SJCRH30 (cell line): ENCODE measurements around the gene QPCT. TPM values are rescaled to one million over a fixed set of nuclear protein-coding genes. Genes with fewer than 3 reads are reported as not detected.
A peak's percentile ranks its signal among the peaks of the same experiment; 100 is the strongest.

Experiments
- DNase-seq, 2 experiments: peaks; one replicate each; pipeline ENCODE4 v3.0.0-alpha.2; 2015 to 2020
- H3K27ac ChIP-seq: fragments of 250-450 bp; sonication (Bioruptor Pico); 2 replicates; pipeline ENCODE4 v1.5.1; 2020; ENCODE audit warnings: mild to moderate bottlenecking, moderate library complexity
- H3K27me3 ChIP-seq: fragments of 250-450 bp; sonication (Bioruptor Pico); 2 replicates; pipeline ENCODE4 v1.5.1; 2020; ENCODE audit warnings: mild to moderate bottlenecking, moderate library complexity
- H3K36me3 ChIP-seq: fragments of 250-450 bp; sonication (Bioruptor Pico); 2 replicates; pipeline ENCODE4 v1.5.1; 2020; ENCODE audit warnings: mild to moderate bottlenecking, moderate library complexity
- H3K4me1 ChIP-seq: fragments of 250-450 bp; sonication (Bioruptor Pico); 2 replicates; pipeline ENCODE4 v1.5.1; 2020; ENCODE audit warnings: mild to moderate bottlenecking, moderate library complexity
- H3K4me3 ChIP-seq: fragments of 250-450 bp; sonication (Bioruptor Pico); 2 replicates; pipeline ENCODE4 v1.5.1; 2020; ENCODE audit warnings: mild to moderate bottlenecking, moderate library complexity
- H3K9me3 ChIP-seq: fragments of 250-450 bp; sonication (Bioruptor Pico); replicated peaks from 2 replicates; pipeline ENCODE4 v1.5.1; 2020; ENCODE audit warnings: mild to moderate bottlenecking, moderate library complexity
- total RNA-seq: library from RNA; depleted of rRNA; stranded (reverse); fragments of >200 nt; shearing (Covaris generic); gene quantifications from 2 replicates; pipeline ENCODE4 v1.2.3, GENCODE V29; 2014

QPCT gene
- total RNA-seq, 1 experiment from 2014 or later, result 3.1 TPM

- peaks cover 16% of the 10 kb centered on the region for H3K4me1 ChIP-seq
- H3K27me3 ChIP-seq, result no peaks in the 10 kb centered on the region
- DNase-seq, result no peak
- no peaks in the 10 kb centered on the region for H3K36me3 ChIP-seq
- no peak overlapping the region for H3K4me3 ChIP-seq
- no peak overlapping the region for H3K27ac ChIP-seq
- no peaks in the 10 kb centered on the region for H3K9me3 ChIP-seq
These were observed 8.8 kb upstream of the QPCT start for GRCh38 chr2:37335604-37336003.

GRCh38 chr2:37337620-37338280 is 6.7 kb upstream of the QPCT start:
- peaks cover 16% of the 10 kb centered on the region for H3K4me1 ChIP-seq
- H3K4me3 ChIP-seq, result no peak overlapping the region
- no peaks in the 10 kb centered on the region for H3K36me3 ChIP-seq
- no peaks in the 10 kb centered on the region for H3K27me3 ChIP-seq
- H3K9me3 ChIP-seq, result no peaks in the 10 kb centered on the region
- H3K27ac ChIP-seq, result no peak overlapping the region
- DNase-seq, result no peak

- Histone ChIP-seq H3K27me3 (no peaks in the 10 kb centered on the region), H3K27ac (no peak overlapping the region), H3K9me3 (no peaks in the 10 kb centered on the region), H3K36me3 (no peaks in the 10 kb centered on the region), H3K4me1 (peaks cover 18% of the 10 kb centered on the region), H3K4me3 (no peak overlapping the region)
- no peak for DNase-seq
These were observed 5.5 kb upstream of the QPCT start for GRCh38 chr2:37338933-37339332.

GRCh38 chr2:37340637-37341036 is 3.8 kb upstream of the QPCT start:
- peaks cover 18% of the 10 kb centered on the region for H3K4me1 ChIP-seq
- no peaks in the 10 kb centered on the region for H3K36me3 ChIP-seq
- no peak overlapping the region for H3K27ac ChIP-seq
- no peaks in the 10 kb centered on the region for H3K9me3 ChIP-seq
- DNase-seq, result no peak
- no peak overlapping the region for H3K4me3 ChIP-seq
- H3K27me3 ChIP-seq, result no peaks in the 10 kb centered on the region

- Histone ChIP-seq H3K36me3 (no peaks in the 10 kb centered on the region), H3K4me1 (peaks cover 18% of the 10 kb centered on the region), H3K27ac (no peak overlapping the region; the same call in 1 of the 2 replicates), H3K9me3 (no peaks in the 10 kb centered on the region), H3K27me3 (no peaks in the 10 kb centered on the region), H3K4me3 (no peak overlapping the region)
- DNase-seq, result peak; percentile 76 to 84
These were observed 1.7 kb upstream of the QPCT start for GRCh38 chr2:37342591-37343220.

GRCh38 chr2:37343537-37344434 is 644 bp upstream of the QPCT start:
- H3K36me3 ChIP-seq, result no peaks in the 10 kb centered on the region
- no peaks in the 10 kb centered on the region for H3K9me3 ChIP-seq
- no peak overlapping the region for H3K27ac ChIP-seq
- peaks cover 26% of the 10 kb centered on the region for H3K4me1 ChIP-seq
- DNase-seq, result peak in 1 of 2 experiments; percentile 47
- H3K27me3 ChIP-seq, result no peaks in the 10 kb centered on the region
- no peak overlapping the region for H3K4me3 ChIP-seq

GRCh38 chr2:37348155-37348554 is 3.7 kb downstream of the QPCT start:
- Histone ChIP-seq H3K4me3 (no peak overlapping the region), H3K27me3 (no peaks in the 10 kb centered on the region), H3K36me3 (no peaks in the 10 kb centered on the region), H3K9me3 (no peaks in the 10 kb centered on the region), H3K4me1 (peaks cover 35% of the 10 kb centered on the region), H3K27ac (no peak overlapping the region)
- DNase-seq, result peak; percentile 37 to 69

GRCh38 chr2:37349231-37349860 is 4.9 kb downstream of the QPCT start:
- Histone ChIP-seq H3K4me3 (no peak overlapping the region), H3K27ac (no peak overlapping the region), H3K36me3 (no peaks in the 10 kb centered on the region), H3K27me3 (no peaks in the 10 kb centered on the region), H3K4me1 (peaks cover 29% of the 10 kb centered on the region), H3K9me3 (no peaks in the 10 kb centered on the region)
- DNase-seq, result no peak

GRCh38 chr2:37350034-37350433 is 5.6 kb downstream of the QPCT start:
- Histone ChIP-seq H3K4me3 (no peak overlapping the region), H3K9me3 (no peaks in the 10 kb centered on the region), H3K36me3 (no peaks in the 10 kb centered on the region), H3K27ac (no peak overlapping the region), H3K27me3 (no peaks in the 10 kb centered on the region), H3K4me1 (peaks cover 29% of the 10 kb centered on the region)
- DNase-seq, result peak; percentile 45 to 67

- Histone ChIP-seq H3K9me3 (no peaks in the 10 kb centered on the region), H3K27ac (no peak overlapping the region), H3K4me3 (no peak overlapping the region), H3K27me3 (no peaks in the 10 kb centered on the region), H3K4me1 (peaks cover 14% of the 10 kb centered on the region), H3K36me3 (no peaks in the 10 kb centered on the region)
- DNase-seq, result no peak
These were observed 10.1 kb downstream of the QPCT start for GRCh38 chr2:37354531-37354930.

GRCh38 chr2:37355735-37356134 is 11.3 kb downstream of the QPCT start:
- H3K27me3 ChIP-seq, result no peaks in the 10 kb centered on the region; the same call in 1 of the 2 replicates
- no peaks in the 10 kb centered on the region for H3K36me3 ChIP-seq
- peaks cover 2% of the 10 kb centered on the region; the same call in 1 of the 2 replicates for H3K4me1 ChIP-seq
- no peak for DNase-seq
- no peak overlapping the region for H3K4me3 ChIP-seq
- H3K9me3 ChIP-seq, result no peaks in the 10 kb centered on the region
- no peak overlapping the region for H3K27ac ChIP-seq

GRCh38 chr2:37356299-37356698 is 11.9 kb downstream of the QPCT start:
- H3K27ac ChIP-seq, result no peak overlapping the region
- H3K36me3 ChIP-seq, result no peaks in the 10 kb centered on the region
- no peaks in the 10 kb centered on the region; the same call in 1 of the 2 replicates for H3K27me3 ChIP-seq
- no peak for DNase-seq
- H3K4me1 ChIP-seq, result no peaks in the 10 kb centered on the region
- no peak overlapping the region for H3K4me3 ChIP-seq
- H3K9me3 ChIP-seq, result no peaks in the 10 kb centered on the region

- DNase-seq, result no peak
- no peaks in the 10 kb centered on the region; the same call in none of the 2 replicates for H3K27me3 ChIP-seq
- no peak overlapping the region for H3K4me3 ChIP-seq
- no peaks in the 10 kb centered on the region for H3K36me3 ChIP-seq
- no peaks in the 10 kb centered on the region for H3K4me1 ChIP-seq
- no peaks in the 10 kb centered on the region for H3K9me3 ChIP-seq
- no peak overlapping the region for H3K27ac ChIP-seq
These were observed 12.6 kb downstream of the QPCT start for GRCh38 chr2:37357069-37357468.

- no peak overlapping the region for H3K27ac ChIP-seq
- DNase-seq, result no peak
- no peaks in the 10 kb centered on the region; the same call in none of the 2 replicates for H3K27me3 ChIP-seq
- H3K4me1 ChIP-seq, result no peaks in the 10 kb centered on the region
- no peaks in the 10 kb centered on the region for H3K9me3 ChIP-seq
- H3K36me3 ChIP-seq, result no peaks in the 10 kb centered on the region
- H3K4me3 ChIP-seq, result no peak overlapping the region
These were observed 13.1 kb downstream of the QPCT start for GRCh38 chr2:37357530-37357929.
